Fibroblast of villous mesenchyme (primary cell): Measurements from ENCODE around the gene PARD3. TPM values are rescaled to one million over a fixed set of nuclear protein-coding genes. Genes with fewer than 3 reads are reported as not detected.
A peak's percentile ranks its signal among the peaks of the same experiment; 100 is the strongest.

Experiments
- DNase-seq: peaks from one replicate; pipeline ENCODE4 v3.0.0-alpha.2; 2010; ENCODE audit warnings: low read depth
- H3K4me3 ChIP-seq: 2 replicates; pipeline ENCODE4 v1.5.1; 2011; ENCODE audit warnings: low read depth, mild to moderate bottlenecking, low read length
- CTCF ChIP-seq: IDR thresholded peaks from 2 replicates; pipeline ENCODE4 v1.5.1; 2012; ENCODE audit warnings: low read depth, mild to moderate bottlenecking, low read length; ENCODE audit not compliant: insufficient read depth
- total RNA-seq: library from RNA; depleted of rRNA; stranded (reverse); fragments of >200 nt; gene quantifications from 2 replicates; pipeline ENCODE4 v1.2.3, GENCODE V29; 2012

Gene PARD3
- total RNA-seq, 1 donor, result 44.0 TPM

- no peak for TF ChIP-seq CTCF
- no peak for DNase-seq
- H3K4me3 ChIP-seq, result no peak overlapping the region
Measured at GRCh38 chr10:34206935-34207268, 608.2 kb downstream of the PARD3 start.

GRCh38 chr10:34206078-34206934 is 608.8 kb downstream of the PARD3 start:
- H3K4me3 ChIP-seq, result no peak overlapping the region
- no peak for TF ChIP-seq CTCF
- DNase-seq, result no peak

- no peak overlapping the region for H3K4me3 ChIP-seq
- no peak for DNase-seq
- no peak for TF ChIP-seq CTCF
Measured at GRCh38 chr10:34205452-34205851, 609.6 kb downstream of the PARD3 start.

GRCh38 chr10:34203966-34204630 is 611.0 kb downstream of the PARD3 start:
- DNase-seq, result no peak
- TF ChIP-seq CTCF, result no peak
- no peak overlapping the region for H3K4me3 ChIP-seq

GRCh38 chr10:34200355-34200901 is 614.7 kb downstream of the PARD3 start:
- peak; percentile 36 for DNase-seq
- no peak overlapping the region for H3K4me3 ChIP-seq
- no peak for TF ChIP-seq CTCF

- DNase-seq, result no peak
- TF ChIP-seq CTCF, result no peak
- no peak overlapping the region for H3K4me3 ChIP-seq
Measured at GRCh38 chr10:34198953-34199352, 616.1 kb downstream of the PARD3 start.
